ENCODE data around the gene RTKN2. TPM values are rescaled to one million over a fixed set of nuclear protein-coding genes. Genes with fewer than 3 reads are reported as not detected.
A peak's percentile ranks its signal among the peaks of the same experiment; 100 is the strongest.

Gene RTKN2
- total RNA-seq, 1 experiment from 2014 or later, result 14.4 TPM

- H3K9ac ChIP-seq (ENCODE audit: extremely low read depth, insufficient read length, low read length), result no peak overlapping the region
- no peaks in the 10 kb centered on the region for H3K27me3 ChIP-seq (ENCODE audit: insufficient read depth, low read length)
- no peak overlapping the region for H3K14ac ChIP-seq (ENCODE audit: insufficient read depth, low read length)
- H2BK120ac ChIP-seq (ENCODE audit: low read depth, low read length, poor library complexity, severe bottlenecking), result no peak overlapping the region
- H3K23me2 ChIP-seq (ENCODE audit: insufficient read length, low read depth, low read length, poor library complexity, severe bottlenecking), result no peaks in the 10 kb centered on the region
- no peak overlapping the region for H2BK12ac ChIP-seq (ENCODE audit: insufficient read length, low read depth, low read length)
- H2AK5ac ChIP-seq (ENCODE audit: insufficient read length, low read length), result no peak overlapping the region
- no peak for DNase-seq
- no peaks in the 10 kb centered on the region for H3K9me3 ChIP-seq (ENCODE audit: control insufficient read depth, low read depth, low read length)
- H4K20me1 ChIP-seq (ENCODE audit: control insufficient read depth, insufficient read depth, insufficient read length), result no peaks in the 10 kb centered on the region
- TF ChIP-seq, protein P1, sequence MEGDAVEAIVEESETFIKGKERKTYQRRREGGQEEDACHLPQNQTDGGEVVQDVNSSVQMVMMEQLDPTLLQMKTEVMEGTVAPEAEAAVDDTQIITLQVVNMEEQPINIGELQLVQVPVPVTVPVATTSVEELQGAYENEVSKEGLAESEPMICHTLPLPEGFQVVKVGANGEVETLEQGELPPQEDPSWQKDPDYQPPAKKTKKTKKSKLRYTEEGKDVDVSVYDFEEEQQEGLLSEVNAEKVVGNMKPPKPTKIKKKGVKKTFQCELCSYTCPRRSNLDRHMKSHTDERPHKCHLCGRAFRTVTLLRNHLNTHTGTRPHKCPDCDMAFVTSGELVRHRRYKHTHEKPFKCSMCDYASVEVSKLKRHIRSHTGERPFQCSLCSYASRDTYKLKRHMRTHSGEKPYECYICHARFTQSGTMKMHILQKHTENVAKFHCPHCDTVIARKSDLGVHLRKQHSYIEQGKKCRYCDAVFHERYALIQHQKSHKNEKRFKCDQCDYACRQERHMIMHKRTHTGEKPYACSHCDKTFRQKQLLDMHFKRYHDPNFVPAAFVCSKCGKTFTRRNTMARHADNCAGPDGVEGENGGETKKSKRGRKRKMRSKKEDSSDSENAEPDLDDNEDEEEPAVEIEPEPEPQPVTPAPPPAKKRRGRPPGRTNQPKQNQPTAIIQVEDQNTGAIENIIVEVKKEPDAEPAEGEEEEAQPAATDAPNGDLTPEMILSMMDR (conservative IDR thresholded peaks at IDR 0.05), result no peak
- peaks cover 0 to 8% (median 2%) of the 10 kb centered on the region in 3 experiments; a peak in 3 of 7 replicates for H3K36me3 Mint-ChIP-seq (ENCODE audit: insufficient read depth in 1 of 3, low read depth in 3 of 3)
- WGBS (ENCODE audit: extremely low coverage, insufficient read length, low lambda C conversion rate), result no CpG with 5 or more reads among the region's 8 CpGs
- no peak overlapping the region for H3K56ac ChIP-seq (ENCODE audit: insufficient read length, low read depth, low read length)
- no peak overlapping the region for H3K23ac ChIP-seq (ENCODE audit: insufficient read length, low read depth, low read length)
- no peak overlapping the region for H3K27ac ChIP-seq (ENCODE audit: insufficient read length, low read depth, low read length)
- no peak overlapping the region for H2AFZ ChIP-seq (ENCODE audit: low read length)
- no peaks in the 10 kb centered on the region for H3K27me3 Mint-ChIP-seq (ENCODE audit: low read depth)
- H3K18ac ChIP-seq (ENCODE audit: insufficient read length, low read depth, low read length), result no peak overlapping the region
- H3K4me1 Mint-ChIP-seq, result peaks cover 13 to 19% of the 10 kb centered on the region in 2 experiments
- H3K4me3 Mint-ChIP-seq, result no peak overlapping the region
- H2BK5ac ChIP-seq (ENCODE audit: insufficient read length, low read length), result no peak overlapping the region
- peak overlapping the region in 1 of 3 experiments; percentile 22; a peak in 2 of 7 replicates for H3K27ac Mint-ChIP-seq
- H2BK15ac ChIP-seq (ENCODE audit: low read depth, low read length), result no peak overlapping the region
- H3T11ph ChIP-seq (ENCODE audit: low read length), result no peak overlapping the region
- no peaks in the 10 kb centered on the region for H3K4me1 ChIP-seq (ENCODE audit: insufficient read depth, low read length)
- no peak overlapping the region for H3K4ac ChIP-seq (ENCODE audit: low read depth, low read length)
- H2BK20ac ChIP-seq (ENCODE audit: low read depth, low read length, poor library complexity, severe bottlenecking), result no peak overlapping the region
- H4K8ac ChIP-seq (replicated peaks; ENCODE audit: insufficient read length, low read depth, low read length), result no peak overlapping the region
- no peak overlapping the region for H4K91ac ChIP-seq (ENCODE audit: insufficient read length, low read depth, low read length)
- no peaks in the 10 kb centered on the region for H3K79me2 ChIP-seq (ENCODE audit: insufficient read depth, low read length)
- no peak overlapping the region for H3K4me2 ChIP-seq (ENCODE audit: insufficient read depth, insufficient read length, low read length)
- H3K9me3 Mint-ChIP-seq, result no peaks in the 10 kb centered on the region
- H3K79me1 ChIP-seq (ENCODE audit: insufficient read depth, low read depth, low read length, poor library complexity, severe bottlenecking), result no peaks in the 10 kb centered on the region
- no peak overlapping the region for H4K5ac ChIP-seq (ENCODE audit: insufficient read length, low read depth, low read length)
Observed at GRCh38 chr10:62188021-62188616, 80.5 kb downstream of the RTKN2 start.

All from H9 (cell line).